Testis (tissue), 3 donors: ENCODE data around the gene RANBP3. TPM values are rescaled to one million over a fixed set of nuclear protein-coding genes. Genes with fewer than 3 reads are reported as not detected.

Experiments used
- DNase-seq: peaks from one replicate; pipeline ENCODE4 v3.0.0-alpha.2; 2019
- H3K27ac ChIP-seq, 2 donors: fragments of 200-600 bp; sonication (generic); one replicate each; pipeline ENCODE4 v1.5.1; 2019
- H3K27me3 ChIP-seq: fragments of 200-600 bp; sonication (generic); one replicate; pipeline ENCODE4 v1.5.1; 2019
- H3K36me3 ChIP-seq: fragments of 200-600 bp; sonication (generic); one replicate; pipeline ENCODE4 v1.5.1; 2017; ENCODE audit warnings: low read depth; ENCODE audit errors: missing control alignments
- H3K4me1 ChIP-seq: fragments of 200-600 bp; sonication (generic); one replicate; pipeline ENCODE4 v1.5.1; 2019
- H3K4me3 ChIP-seq, 2 donors: fragments of 200-600 bp; sonication (generic); one replicate each; pipeline ENCODE4 v1.5.1; 2017 to 2019
- H3K9me3 ChIP-seq: fragments of 200-600 bp; sonication (generic); one replicate; pipeline ENCODE4 v1.5.1; 2017
- CTCF ChIP-seq, 3 experiments: fragments of 450-650 bp in 2 of 3; fragments of 200-600 bp in 1 of 3; sonication (generic) in 1 of 3; IDR thresholded peaks; one replicate each; pipeline ENCODE4 v1.5.1; 2016 to 2019; ENCODE audit warnings: antibody characterized with exemption in 3 of 3, mild to moderate bottlenecking in 2 of 3, moderate library complexity in 1 of 3
- POLR2A ChIP-seq: fragments of 450-650 bp; IDR thresholded peaks from one replicate; pipeline ENCODE4 v1.6.1; 2017; ENCODE audit warnings: antibody characterized with exemption, mild to moderate bottlenecking, moderate library complexity
- WGBS, 2 donors: methylation state at CpG; one replicate each; pipeline ENCODE4 v1.1.5; 2018; 5-methylcytosine and 5-hydroxymethylcytosine counted together
- intact Hi-C: fragments of 100-400 bp; cut with DNase I; formaldehyde crosslinking; loops from one replicate; pipeline ENCODE4 v1.15.1; 2023; ENCODE audit warnings: low total_unique reads
- polyA plus RNA-seq: library from polyadenylated mRNA; stranded (reverse); fragments of 350-450 nt; fragmentation: Illumina TruSeq; extraction: RNeasy Lipid Tissue Mini Kit (QIAGEN cat#74804); gene quantifications from one replicate; pipeline ENCODE4 v1.2.3, GENCODE V29; 2014; ENCODE audit warnings: low read depth, low replicate concordance; ENCODE audit not compliant: insufficient read depth
- total RNA-seq, 2 donors: library from RNA; depleted of rRNA; stranded (reverse); fragments of >200 nt; gene quantifications; one replicate each; pipeline ENCODE4 v1.2.3, GENCODE V29; 2016

Gene RANBP3
- total and polyA plus RNA-seq, 3 donors from 2014 or later, result 142 to 148 (median 145) TPM

- no peaks in the 10 kb centered on the region for H3K36me3 ChIP-seq
- 86 to 89% methylated on average over 7 to 13 of the region's 13 CpGs for WGBS, 2 donors
These were observed 78.0 kb downstream of the RANBP3 start for GRCh38 chr19:5899728-5900526.

GRCh38 chr19:5897189-5897969 lies 80.6 kb downstream of the RANBP3 start:
- Histone ChIP-seq H3K9me3 (no peaks in the 10 kb centered on the region), H3K27me3 (no peaks in the 10 kb centered on the region), H3K36me3 (no peaks in the 10 kb centered on the region), H3K4me3 (no peak overlapping the region), H3K27ac (no peak overlapping the region), H3K4me1 (peaks cover 13% of the 10 kb centered on the region)
- intact Hi-C loops, result no loop called here
- no peak for DNase-seq
- TF ChIP-seq POLR2A, result no peak
- 90 to 93% methylated on average over 19 to 26 of the region's 30 CpGs for WGBS, 2 donors

More at GRCh38 chr19:5899728-5900526, 78.0 kb downstream of the RANBP3 start:
- H3K27me3 ChIP-seq, result no peaks in the 10 kb centered on the region
- intact Hi-C loops, result loop anchor here (10.0 kb wide), 1 partner anchor 115 kb away; the partner anchor contains the start of gene PRR22
- H3K9me3 ChIP-seq, result no peaks in the 10 kb centered on the region
- H3K4me1 ChIP-seq, result peaks cover 6% of the 10 kb centered on the region
- H3K27ac ChIP-seq, result no peak overlapping the region
- no peak overlapping the region for H3K4me3 ChIP-seq
- TF ChIP-seq POLR2A (no peak), CTCF (IDR thresholded peaks at IDR 0.05) (no peak)
- DNase-seq, result no peak

- Histone ChIP-seq H3K27ac (no peak overlapping the region), H3K4me3 (no peak overlapping the region), H3K27me3 (no peaks in the 10 kb centered on the region), H3K9me3 (no peaks in the 10 kb centered on the region), H3K36me3 (no peaks in the 10 kb centered on the region), H3K4me1 (peaks cover 18% of the 10 kb centered on the region)
- DNase-seq, result no peak
- no peak for TF ChIP-seq POLR2A
- TF ChIP-seq CTCF (IDR thresholded peaks at IDR 0.05), result no peak
- intact Hi-C loops, result no loop called here
- 89 to 90% methylated on average over 16 to 29 of the region's 29 CpGs for WGBS, 2 donors
These were observed 81.4 kb downstream of the RANBP3 start for GRCh38 chr19:5896365-5897076.

- Histone ChIP-seq H3K4me1 (peaks cover 18% of the 10 kb centered on the region), H3K9me3 (no peaks in the 10 kb centered on the region), H3K4me3 (no peak overlapping the region), H3K27ac (no peak overlapping the region), H3K27me3 (no peaks in the 10 kb centered on the region), H3K36me3 (no peaks in the 10 kb centered on the region)
- intact Hi-C loops, result no loop called here
- TF ChIP-seq CTCF (IDR thresholded peaks at IDR 0.05) (no peak), POLR2A (no peak)
- 82 to 83% methylated on average over 8 of the region's 8 CpGs for WGBS, 2 donors
- DNase-seq, result no peak
These were observed 82.0 kb downstream of the RANBP3 start for GRCh38 chr19:5895890-5896289.

GRCh38 chr19:5895409-5895808 lies 82.5 kb downstream of the RANBP3 start:
- intact Hi-C loops, result no loop called here

More at GRCh38 chr19:5895409-5895808, 82.5 kb downstream of the RANBP3 start:
- 50 to 65% methylated on average over 13 to 15 of the region's 15 CpGs for WGBS, 2 donors
- peak; percentile 61 for DNase-seq
- Histone ChIP-seq H3K27me3 (no peaks in the 10 kb centered on the region), H3K27ac (peak overlapping the region in 1 of 2 donors; percentile 19), H3K9me3 (no peaks in the 10 kb centered on the region), H3K4me1 (peaks cover 18% of the 10 kb centered on the region), H3K4me3 (no peak overlapping the region), H3K36me3 (no peaks in the 10 kb centered on the region)
- TF ChIP-seq POLR2A, result no peak
- TF ChIP-seq CTCF (IDR thresholded peaks at IDR 0.05), result no peak
